ENCODE results near the gene STARD10. TPM values are rescaled to one million over a fixed set of nuclear protein-coding genes. Genes with fewer than 3 reads are reported as not detected.

STARD10 gene
- total RNA-seq, 3 donors from 2014 or later = 177 to 472 (median 306) TPM

- intact Hi-C loops (cut with DNase I, micrococcal nuclease) = no loop called here
- no peaks in the 10 kb centered on the region for H3K36me3 ChIP-seq (ENCODE audit: low read depth)
- DNase-seq (peak in 1 of 3 donors; percentile 84), ATAC-seq (peak; percentile 56)
- no peaks in the 10 kb centered on the region for H3K9me3 ChIP-seq
- TF ChIP-seq CTCF (IDR thresholded peaks at IDR 0.05) = no peak
- no peak overlapping the region for H3K4me3 ChIP-seq
- H3K4me1 ChIP-seq (ENCODE audit: low read depth) = peaks cover 5% of the 10 kb centered on the region
Observed at GRCh38 chr11:72736452-72737069, 57.3 kb downstream of the STARD10 start.

DNA sequence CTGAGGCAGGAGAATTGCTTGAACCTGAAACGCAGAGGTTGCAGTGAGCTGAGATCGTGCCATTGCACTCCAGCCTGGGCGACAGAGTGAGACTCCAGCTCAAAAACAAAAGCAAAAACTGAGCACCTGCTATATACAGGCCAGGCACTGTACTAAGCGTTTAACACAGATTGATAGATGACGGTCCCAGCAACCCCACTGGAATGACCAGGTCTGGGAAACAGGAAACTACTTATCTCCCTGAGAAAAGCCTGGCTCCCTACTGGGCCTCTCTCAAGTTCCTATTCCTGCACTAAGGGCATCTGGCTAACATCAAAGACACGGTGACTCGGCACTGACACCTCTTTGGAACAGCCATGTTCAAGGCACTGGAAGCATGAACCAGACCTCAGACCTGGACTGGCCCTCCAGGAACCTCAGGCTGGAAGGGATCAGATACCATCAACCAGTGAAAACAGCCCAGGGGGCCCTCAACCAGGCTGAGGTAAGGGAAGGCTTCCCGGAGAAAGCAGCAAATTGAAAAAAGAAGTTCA, 58.3 kb downstream of the STARD10 start:
- no peaks in the 10 kb centered on the region for H3K9me3 ChIP-seq
- DNase-seq = no peak
- TF ChIP-seq CTCF (IDR thresholded peaks at IDR 0.05) = no peak
- H3K4me3 ChIP-seq = no peak overlapping the region
- intact Hi-C loops (cut with DNase I, micrococcal nuclease) = no loop called here
- no peaks in the 10 kb centered on the region for H3K4me1 ChIP-seq (ENCODE audit: low read depth)
- no peaks in the 10 kb centered on the region for H3K36me3 ChIP-seq (ENCODE audit: low read depth)
- ATAC-seq = no peak

GRCh38 chr11:72732329-72732728, 61.5 kb downstream of the STARD10 start:
- DNase-seq = no peak

DNA sequence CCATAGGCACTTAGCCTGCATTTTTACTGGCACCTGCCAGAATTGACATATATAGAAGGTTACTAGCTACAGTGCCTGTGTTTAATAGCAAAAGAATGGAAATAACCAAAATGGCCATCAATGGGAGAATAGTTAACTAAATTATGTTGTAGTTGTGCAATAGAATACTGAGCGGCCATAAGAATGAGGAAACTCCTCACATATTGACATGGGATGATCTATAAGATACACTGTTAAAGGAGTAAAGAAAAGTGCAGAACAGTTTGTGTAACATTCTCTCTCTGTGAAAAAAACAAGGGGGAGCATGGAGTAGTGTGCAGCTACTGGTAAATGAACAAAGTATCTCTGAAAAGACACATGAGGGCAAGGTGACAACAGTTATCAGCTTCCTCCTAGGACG, 63.1 kb downstream of the STARD10 start:
- no peak for DNase-seq
- no peak for ATAC-seq
- Histone ChIP-seq H3K36me3 (ENCODE audit: low read depth) (no peaks in the 10 kb centered on the region), H3K4me3 (no peak overlapping the region), H3K9me3 (no peaks in the 10 kb centered on the region), H3K4me1 (ENCODE audit: low read depth) (no peaks in the 10 kb centered on the region)
- intact Hi-C loops (cut with DNase I, micrococcal nuclease) = no loop called here
- TF ChIP-seq CTCF (IDR thresholded peaks at IDR 0.05) = no peak

More at GRCh38 chr11:72732329-72732728, 61.5 kb downstream of the STARD10 start:
- Histone ChIP-seq H3K4me1 (ENCODE audit: low read depth) (no peaks in the 10 kb centered on the region), H3K36me3 (ENCODE audit: low read depth) (no peaks in the 10 kb centered on the region), H3K9me3 (no peaks in the 10 kb centered on the region), H3K4me3 (no peak overlapping the region)
- no peak for ATAC-seq
- intact Hi-C loops (cut with DNase I, micrococcal nuclease) = no loop called here
- TF ChIP-seq CTCF (IDR thresholded peaks at IDR 0.05) = no peak

- intact Hi-C loops (cut with DNase I, micrococcal nuclease) = no loop called here
- Histone ChIP-seq H3K4me3 (no peak overlapping the region), H3K36me3 (ENCODE audit: low read depth) (no peaks in the 10 kb centered on the region), H3K4me1 (ENCODE audit: low read depth) (no peaks in the 10 kb centered on the region), H3K9me3 (no peaks in the 10 kb centered on the region)
- ATAC-seq (no peak), DNase-seq (no peak)
- no peak for TF ChIP-seq CTCF (IDR thresholded peaks at IDR 0.05)
Observed at GRCh38 chr11:72730243-72730642, 63.6 kb downstream of the STARD10 start.
